RPMI7951 (cell line): Measurements from ENCODE around the gene DNASE2B. TPM values are rescaled to one million over a fixed set of nuclear protein-coding genes. Genes with fewer than 3 reads are reported as not detected.

Experiments
- DNase-seq: peaks from one replicate; pipeline ENCODE4 v3.0.0-alpha.2; 2012; ENCODE audit warnings: low read depth
- total RNA-seq: library from RNA; depleted of rRNA; stranded (reverse); fragments of >200 nt; shearing (Covaris generic); gene quantifications from 2 replicates; pipeline ENCODE4 v1.2.3, GENCODE V29; 2014; rRNA removed

Gene DNASE2B
- total RNA-seq, 1 experiment from 2014 or later = not detected

DNA sequence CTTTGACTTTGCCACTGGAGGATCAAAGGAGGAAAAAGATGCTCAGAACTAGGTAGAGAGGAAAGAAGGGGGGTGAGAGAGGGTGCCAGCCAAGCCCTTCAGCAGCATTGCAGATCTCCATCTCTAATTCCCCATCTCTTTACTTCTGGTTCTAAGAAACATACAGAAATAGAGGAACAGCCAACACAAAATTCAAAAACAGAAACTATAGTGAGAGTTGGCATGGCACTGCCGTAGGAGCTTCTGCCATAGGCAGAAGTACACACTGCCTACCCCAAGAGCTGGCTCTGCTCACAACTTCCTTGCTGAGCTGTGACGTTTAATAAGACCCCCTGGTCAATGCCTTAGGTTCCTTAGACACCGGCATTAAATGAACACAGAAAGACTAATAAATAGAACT is 54.2 kb downstream of the DNASE2B start:
- no peak for DNase-seq

DNA sequence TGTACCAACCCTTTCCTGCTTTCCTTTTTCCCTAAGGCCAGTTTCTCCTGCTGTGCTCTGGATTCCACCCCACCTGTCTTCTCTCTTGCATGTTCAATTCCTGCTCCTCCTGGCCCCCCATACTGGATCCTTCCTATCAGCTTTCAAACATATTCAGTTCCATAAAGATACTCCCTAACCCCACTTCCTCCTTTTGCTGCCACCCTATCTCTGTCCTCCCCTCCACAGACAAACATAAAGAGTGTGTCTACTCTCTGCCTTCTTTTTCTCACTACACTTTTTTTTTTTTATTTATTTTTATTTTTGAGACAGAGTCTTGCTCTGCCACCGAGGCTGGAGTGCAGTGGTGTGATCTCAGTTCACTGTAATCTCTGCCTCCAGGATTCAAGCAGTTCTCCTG is 63.8 kb downstream of the DNASE2B start:
- no peak for DNase-seq

Other genes with a start within 250 kb of the DNASE2B start
- 2.9 and 3.5 TPM in 2 replicates for gene SAMD13, start 96.8 kb upstream of the DNASE2B start, total RNA-seq
- gene RPF1, start 80.8 kb downstream of the DNASE2B start, total RNA-seq = 78.6 and 108 TPM in 2 replicates
- 2.6 TPM in 1 of 2 replicates, not detected in the other for gene SPATA1, start 107.9 kb downstream of the DNASE2B start, total RNA-seq
- 163 and 193 TPM in 2 replicates for gene GNG5, start 108.1 kb downstream of the DNASE2B start, total RNA-seq
- 18.6 and 29.0 TPM in 2 replicates for gene CTBS, start 176.0 kb downstream of the DNASE2B start, total RNA-seq